TTC549 (cell line): ENCODE data around the gene AK9.
"Not testable (repeated sequence)": the region's sequence is repeated elsewhere in the genome, so short reads cannot be mapped to it uniquely, and the experiment has no call there.

ENCODE experiments used
- FAIRE-seq: peaks from 2 replicates; lab custom pipeline; 2012; peaks lifted over from hg19 to GRCh38; lab: Jason Lieb, UNC

The AK9 gene

DNA sequence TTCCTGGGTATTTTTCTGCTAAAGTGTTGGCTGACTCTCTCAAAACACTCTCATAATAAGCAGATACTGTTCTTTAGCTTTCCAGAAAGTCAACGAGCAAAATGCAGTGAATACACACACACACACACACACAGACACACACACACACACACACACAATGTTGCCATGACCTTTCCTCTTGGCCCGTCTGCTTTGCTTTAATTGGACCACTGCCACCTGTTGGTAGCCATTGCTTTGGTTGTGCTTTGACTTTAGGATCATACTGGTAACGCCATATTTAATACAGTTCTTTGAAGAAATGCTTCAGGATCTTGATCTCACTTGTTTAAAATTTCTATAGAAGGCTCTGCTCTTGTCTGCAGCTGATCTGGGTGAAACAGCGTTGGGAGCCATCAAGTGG is 4.5 kb upstream of the AK9 start:
- FAIRE-seq: no peak

- FAIRE-seq: no peak
These were observed 2.1 kb upstream of the AK9 start for GRCh38 chr6:109693111-109693510.

DNA sequence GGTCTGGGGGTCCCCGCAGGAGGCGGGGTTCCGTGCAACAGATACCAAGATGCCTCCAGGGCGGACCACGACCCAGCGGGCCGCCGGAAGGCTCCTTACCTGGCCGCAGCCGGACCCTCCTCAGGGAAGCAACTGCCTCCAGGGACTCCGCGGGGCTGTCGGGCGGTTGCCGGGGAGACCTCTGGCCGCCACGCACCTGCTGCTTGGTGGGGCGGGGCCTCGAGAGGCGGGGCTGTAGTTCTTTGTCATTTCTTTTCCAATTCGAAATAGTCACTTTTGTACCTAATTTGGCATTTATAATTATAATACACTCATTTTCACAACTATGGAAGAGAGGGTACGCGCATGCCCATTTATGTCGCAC is 647 bp downstream of the AK9 start:
- FAIRE-seq: no peak

DNA sequence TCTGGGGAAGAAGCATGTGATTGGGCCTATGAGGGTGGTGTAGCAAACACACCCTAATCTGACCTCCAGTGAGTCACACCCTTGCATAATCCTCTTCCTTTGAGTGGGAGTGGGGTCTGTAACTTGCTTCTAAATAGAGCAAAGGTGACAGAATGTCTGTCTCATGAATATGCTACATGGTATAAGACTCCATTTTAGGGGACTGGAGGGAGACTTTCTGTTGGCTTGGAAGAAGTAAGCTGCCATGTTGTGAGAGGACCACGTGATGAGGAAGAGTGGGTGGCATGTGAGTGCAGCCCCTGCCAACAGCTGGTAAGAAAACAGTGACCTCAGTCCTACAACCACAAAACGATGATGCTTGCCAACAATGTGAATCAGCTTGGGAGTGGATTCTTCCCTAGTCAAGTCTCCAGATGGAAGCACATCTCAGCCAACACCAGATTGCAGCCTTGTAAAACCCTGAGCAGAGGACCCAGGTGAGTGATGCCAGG is 3.7 kb downstream of the AK9 start:
- FAIRE-seq: no peak

GRCh38 chr6:109686566-109687265 is 4.3 kb downstream of the AK9 start:
- no peak for FAIRE-seq

DNA sequence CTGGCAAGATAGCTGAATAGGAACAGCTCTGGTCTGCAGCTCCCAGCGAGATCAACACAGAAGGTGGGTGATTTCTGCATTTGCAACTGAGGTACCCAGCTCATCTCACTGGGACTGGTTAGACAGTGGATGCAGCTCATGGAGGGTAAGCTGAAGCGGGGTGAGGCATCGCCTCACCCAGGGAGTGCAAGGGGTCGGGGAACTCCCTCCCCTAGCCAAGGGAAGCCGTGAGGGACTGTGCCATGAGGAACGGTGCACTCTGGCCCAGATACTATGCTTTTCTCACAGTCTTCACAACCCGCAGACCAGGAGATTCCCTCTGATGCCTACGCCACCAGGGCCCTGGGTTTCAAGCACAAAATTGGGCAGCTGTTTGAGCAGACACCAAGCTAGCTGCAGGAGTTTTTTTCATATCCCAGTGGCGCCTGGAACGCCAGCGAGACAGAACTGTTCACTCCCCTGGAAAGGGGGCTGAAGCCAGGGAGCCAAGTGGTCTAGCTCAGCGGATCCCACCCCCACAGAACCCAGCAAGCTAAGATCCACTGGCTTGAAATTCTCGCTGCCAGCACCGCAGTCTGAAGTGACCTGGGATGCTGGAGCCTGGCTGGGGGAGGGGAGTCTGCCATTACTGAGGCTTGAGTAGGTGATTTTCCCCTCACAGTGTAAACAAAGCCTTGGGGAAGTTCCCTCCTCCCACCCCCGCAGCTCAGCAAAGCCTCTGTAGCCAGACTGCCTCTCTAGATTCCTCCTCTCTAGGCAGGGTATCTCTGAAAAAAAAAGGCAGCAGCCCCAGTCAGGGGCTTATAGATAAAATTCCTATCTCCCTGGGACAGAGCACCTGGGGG is 12.1 kb downstream of the AK9 start:
- FAIRE-seq: not testable (repeated sequence)

DNA sequence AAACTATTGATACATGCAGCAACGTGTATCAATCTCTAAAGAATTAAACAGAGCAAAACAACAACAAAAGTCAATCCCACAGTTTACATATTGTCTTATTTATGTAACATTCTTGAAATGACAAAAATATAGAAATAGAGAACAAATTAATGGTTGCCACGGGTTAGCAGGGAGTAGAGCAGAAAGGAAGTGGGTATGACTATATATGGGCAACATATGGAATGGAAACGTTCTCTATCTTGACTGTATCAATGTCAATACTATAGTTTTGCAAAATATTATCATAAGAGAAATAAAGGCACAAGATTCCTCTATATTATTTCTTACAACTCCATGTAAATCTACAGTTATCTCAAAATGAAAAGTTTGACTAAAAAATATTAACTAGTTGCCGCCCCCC is 12.8 kb downstream of the AK9 start:
- FAIRE-seq: no peak

- no peak for FAIRE-seq
These were observed 14.3 kb downstream of the AK9 start for GRCh38 chr6:109676724-109677123.

DNA sequence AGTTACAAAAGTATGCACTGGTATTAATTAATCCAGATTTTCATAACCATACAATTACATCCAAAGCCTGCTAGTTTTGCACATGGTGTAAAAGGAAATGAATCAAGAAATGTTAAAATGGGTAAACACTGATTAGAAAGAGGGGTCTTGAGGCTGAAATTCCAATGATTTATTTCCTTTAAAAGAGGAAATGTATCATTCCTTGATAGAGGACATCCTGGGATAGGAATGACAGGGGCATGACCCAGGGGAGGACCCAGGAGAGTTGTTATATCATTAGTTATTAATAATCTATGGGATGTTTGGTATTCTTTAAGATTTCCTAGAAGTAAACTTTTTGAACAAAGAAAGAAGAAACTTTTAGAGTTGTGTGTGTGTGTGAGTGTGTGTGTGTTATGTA is 18.2 kb downstream of the AK9 start:
- no peak for FAIRE-seq

GRCh38 chr6:109672175-109672574 is 18.8 kb downstream of the AK9 start:
- no peak for FAIRE-seq

- no peak for FAIRE-seq
These were observed 19.3 kb downstream of the AK9 start for GRCh38 chr6:109671733-109672132.

DNA sequence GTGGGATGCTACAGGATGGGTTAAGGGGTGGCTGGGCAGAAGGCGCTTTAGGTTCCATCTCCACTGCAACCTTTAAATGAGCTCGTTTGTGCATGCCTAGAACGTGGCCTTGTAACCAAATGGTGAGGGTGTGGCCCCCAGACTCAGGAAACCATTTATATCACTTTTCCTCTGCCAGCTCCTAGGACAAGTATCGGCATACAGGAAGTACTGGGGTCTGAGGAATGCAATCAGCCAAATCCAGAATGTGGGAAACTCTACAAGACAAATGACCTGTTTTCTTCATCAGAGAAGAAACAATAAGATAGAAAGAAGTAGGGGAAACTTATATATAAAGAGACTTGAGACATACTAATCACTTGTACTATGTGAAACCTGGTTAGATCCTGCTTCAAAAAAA is 21.2 kb downstream of the AK9 start:
- no peak for FAIRE-seq

GRCh38 chr6:109662192-109662591 is 28.8 kb downstream of the AK9 start:
- no peak for FAIRE-seq

DNA sequence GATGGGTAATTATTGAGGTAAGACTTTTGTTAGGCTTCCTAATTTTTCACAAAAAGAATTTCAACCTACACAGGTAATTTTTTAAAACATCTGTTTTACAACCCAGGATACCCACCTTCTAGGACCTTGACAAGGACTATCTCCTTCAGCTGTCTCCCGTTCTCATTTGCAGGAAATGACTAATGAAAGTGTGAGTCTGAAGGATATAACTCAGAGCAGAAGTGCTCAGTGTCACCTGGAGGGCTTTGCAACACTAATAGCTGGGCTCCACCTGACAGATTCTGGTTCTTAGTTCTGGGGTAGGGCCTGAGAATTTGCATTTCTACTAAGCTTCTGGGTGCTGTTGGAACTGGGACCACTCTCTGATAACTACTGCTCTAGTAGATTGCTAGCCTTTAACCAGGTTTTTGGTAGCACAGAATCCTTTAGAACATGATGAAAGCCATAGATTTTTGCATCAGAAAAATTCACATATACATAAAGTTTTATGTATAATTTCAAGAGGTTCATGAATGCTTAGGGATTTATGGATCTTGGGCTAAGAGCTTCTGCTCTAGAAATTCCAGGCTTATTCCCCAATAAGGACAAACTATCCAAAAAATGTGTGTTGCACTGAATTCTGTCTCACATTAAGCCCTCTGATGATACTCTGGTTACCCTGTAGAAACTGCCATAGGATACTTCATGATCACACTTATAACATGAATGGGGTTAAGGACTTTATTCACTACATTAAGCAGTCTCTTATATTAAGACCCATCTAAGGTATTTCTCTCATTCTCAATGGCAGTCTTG is 30.3 kb downstream of the AK9 start:
- no peak for FAIRE-seq

DNA sequence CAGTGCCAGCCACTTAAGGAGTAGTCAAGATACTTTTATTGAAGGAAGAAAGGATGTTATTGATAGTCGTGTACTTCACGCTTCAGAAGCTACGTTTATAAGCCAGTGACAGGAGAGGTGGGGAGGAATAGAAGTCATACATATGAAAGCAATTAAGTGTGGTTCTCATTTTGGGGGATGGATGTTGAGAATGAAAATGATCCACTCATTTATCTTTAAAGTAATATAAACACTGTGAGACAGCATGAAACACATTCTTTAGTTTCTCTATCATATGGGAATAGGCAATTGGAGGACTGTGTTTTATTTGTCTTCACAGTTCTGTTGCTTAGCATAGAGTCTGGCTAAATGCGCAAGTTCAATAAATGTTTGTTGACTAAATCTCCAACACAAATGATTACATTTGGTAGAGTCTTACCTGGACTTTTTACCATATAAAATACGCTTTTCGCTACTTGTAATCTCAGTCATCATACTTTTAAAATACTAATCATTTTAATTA is 35.2 kb downstream of the AK9 start:
- FAIRE-seq: no peak

GRCh38 chr6:109653264-109653663 is 37.7 kb downstream of the AK9 start:
- FAIRE-seq: no peak

DNA sequence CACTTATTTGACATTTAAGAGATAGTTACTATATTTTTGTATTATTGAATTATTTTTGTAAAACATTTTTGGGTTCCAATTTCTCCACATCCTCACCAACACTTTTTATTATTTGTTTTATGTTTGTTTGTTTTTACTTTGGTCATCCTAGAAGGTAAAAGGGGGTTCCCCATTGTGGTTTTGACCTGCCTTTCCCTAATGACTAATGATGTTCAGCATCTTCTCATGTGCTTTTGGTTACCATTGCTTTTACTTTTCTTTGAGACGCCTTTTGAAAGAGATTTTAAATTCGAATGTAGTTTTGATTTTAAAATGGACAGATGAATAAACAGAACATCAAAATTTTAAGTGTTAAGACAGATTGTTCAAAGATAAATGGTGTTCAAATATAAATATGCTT is 46.9 kb downstream of the AK9 start:
- no peak for FAIRE-seq

GRCh38 chr6:109632405-109632804 is 58.6 kb downstream of the AK9 start:
- FAIRE-seq: no peak

- no peak for FAIRE-seq
These were observed 59.6 kb downstream of the AK9 start for GRCh38 chr6:109631403-109631802.

DNA sequence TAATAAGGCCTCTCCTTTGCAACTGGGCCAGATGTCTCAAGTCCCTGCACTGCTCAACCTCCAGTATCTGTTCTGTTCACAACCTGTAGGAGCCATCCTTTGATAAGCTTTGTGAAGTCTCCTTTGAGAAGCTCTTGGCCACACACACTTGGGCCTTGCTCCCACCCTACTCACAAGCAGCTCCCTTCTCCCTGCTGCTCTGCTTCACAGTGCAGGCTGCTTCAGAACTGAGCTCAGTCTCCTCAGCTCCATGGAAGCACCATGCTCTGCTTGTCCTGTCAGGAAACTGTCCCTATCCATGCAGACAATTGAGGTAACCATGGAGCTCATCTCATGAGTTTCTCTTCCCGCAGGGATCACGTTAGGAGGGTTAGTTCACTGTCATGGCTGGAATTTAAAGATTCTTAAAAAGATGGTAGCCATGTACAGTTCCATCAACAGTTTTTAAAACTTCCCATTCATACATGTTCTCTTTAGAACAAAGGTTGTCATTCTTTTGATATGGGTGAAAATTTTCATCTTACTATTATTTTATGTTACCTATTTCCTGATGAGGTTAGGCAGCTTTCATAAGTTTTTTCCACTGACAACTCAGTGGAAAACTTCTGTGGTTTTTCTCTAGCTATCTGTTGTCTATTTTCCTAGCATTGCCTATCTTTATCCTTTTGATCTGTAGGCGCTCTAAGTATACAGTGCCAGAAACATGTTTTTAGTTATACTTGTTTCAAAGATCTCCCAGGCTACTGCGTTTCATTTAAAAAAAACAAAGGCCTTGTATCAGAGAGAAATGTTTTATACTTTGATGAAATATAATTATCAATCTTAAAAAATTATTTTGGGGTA is 62.6 kb downstream of the AK9 start:
- FAIRE-seq: no peak

- no peak for FAIRE-seq
These were observed 64.7 kb downstream of the AK9 start for GRCh38 chr6:109626311-109626710.

DNA sequence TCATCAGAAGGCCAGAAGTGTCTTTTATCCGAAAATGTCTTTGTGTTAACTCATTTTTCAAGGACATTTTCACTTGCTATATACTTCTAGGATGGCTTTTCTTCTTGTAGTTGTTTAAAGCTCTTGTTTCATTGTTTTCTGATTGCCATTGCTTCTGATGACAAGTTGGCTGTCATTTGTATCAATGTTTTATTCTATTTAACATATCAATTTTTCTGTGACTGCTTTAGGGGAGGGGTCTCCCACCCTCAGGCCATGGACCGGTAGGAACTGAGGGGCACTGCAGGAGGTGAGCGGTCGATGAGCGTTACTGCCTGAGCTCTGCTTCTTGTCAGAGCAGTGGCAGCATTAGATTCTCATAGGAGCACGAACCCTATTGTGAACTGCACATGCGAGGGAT is 65.8 kb downstream of the AK9 start:
- no peak for FAIRE-seq
